CD14-positive monocyte (primary cell): ENCODE data around the gene LRRC1. TPM values are rescaled to one million over a fixed set of nuclear protein-coding genes. Genes with fewer than 3 reads are reported as not detected.

Source experiments
- DNase-seq, 3 donors: peaks; one replicate each; pipeline ENCODE4 v3.0.0-alpha.2; 2011 to 2022
- H2AFZ ChIP-seq: 2 replicates; pipeline ENCODE4 v1.6.0; 2012; ENCODE audit warnings: mild to moderate bottlenecking, low read depth, low read length, inconsistent platforms; ENCODE audit not compliant: insufficient read depth, poor library complexity, severe bottlenecking
- H3K27ac ChIP-seq, 2 donors: 1 replicate in 1 of 2; 2 replicates in 1 of 2; pipeline ENCODE4 v1.5.1; 2012 to 2013; ENCODE audit warnings: low read length in 2 of 2, control low read depth in 1 of 2, inconsistent platforms in 1 of 2, low read depth in 1 of 2, mild to moderate bottlenecking in 1 of 2
- H3K27me3 ChIP-seq, 2 donors: one replicate each; pipeline versions ENCODE4 v1.6.0 to v1.6.1; 2011 to 2013; ENCODE audit warnings: low read length in 2 of 2; ENCODE audit not compliant: control insufficient read depth in 2 of 2, insufficient read depth in 2 of 2
- H3K36me3 ChIP-seq, 2 donors: replicated peaks in 1 of 2; 1 replicate in 1 of 2; 2 replicates in 1 of 2; pipeline versions ENCODE4 v1.5.1 to v1.6.1; 2012 to 2013; ENCODE audit warnings: low read length in 2 of 2, control low read depth in 1 of 2, inconsistent platforms in 1 of 2, mild to moderate bottlenecking in 1 of 2; ENCODE audit not compliant: insufficient read depth in 2 of 2, control insufficient read depth in 1 of 2
- H3K4me1 ChIP-seq, 2 donors: 1 replicate in 1 of 2; 2 replicates in 1 of 2; pipeline versions ENCODE4 v1.5.1 to v1.6.1; 2012 to 2013; ENCODE audit warnings: low read length in 2 of 2, control low read depth in 1 of 2, inconsistent platforms in 1 of 2, mild to moderate bottlenecking in 1 of 2, moderate library complexity in 1 of 2; ENCODE audit not compliant: insufficient read depth in 2 of 2, control insufficient read depth in 1 of 2
- H3K4me2 ChIP-seq: replicated peaks from 2 replicates; pipeline ENCODE3; 2012; ENCODE audit warnings: low read length, moderate library complexity, mild to moderate bottlenecking; ENCODE audit not compliant: poor library complexity, severe bottlenecking; ENCODE audit errors: extremely low read depth
- H3K4me3 ChIP-seq, 3 experiments: fragments of 200-600 bp in 1 of 3; sonication (generic) in 1 of 3; replicated peaks in 1 of 3; 1 replicate in 2 of 3; 2 replicates in 1 of 3; pipeline ENCODE4 v1.5.1; 2011 to 2013; ENCODE audit warnings: low read length in 3 of 3, mild to moderate bottlenecking in 3 of 3, control low read depth in 2 of 3, low read depth in 2 of 3, inconsistent platforms in 1 of 3, moderate library complexity in 1 of 3
- H3K79me2 ChIP-seq: 2 replicates; pipeline ENCODE4 v1.6.0; 2012; ENCODE audit warnings: mild to moderate bottlenecking, control low read depth, inconsistent platforms, low read length, moderate library complexity; ENCODE audit not compliant: insufficient read depth
- H3K9ac ChIP-seq: 2 replicates; pipeline ENCODE4 v1.6.0; 2017; ENCODE audit warnings: low read length, mild to moderate bottlenecking; ENCODE audit not compliant: insufficient read depth, poor library complexity, severe bottlenecking
- H3K9me3 ChIP-seq, 2 donors: replicated peaks in 1 of 2; 1 replicate in 1 of 2; 2 replicates in 1 of 2; pipeline versions ENCODE4 v1.5.1 to v1.6.1; 2012 to 2013; ENCODE audit warnings: low read length in 2 of 2, control low read depth in 1 of 2; ENCODE audit not compliant: control insufficient read depth in 1 of 2, insufficient read depth in 1 of 2
- H4K20me1 ChIP-seq: 2 replicates; pipeline ENCODE4 v1.6.0; 2012; ENCODE audit warnings: mild to moderate bottlenecking, low read length, control low read depth, moderate library complexity; ENCODE audit not compliant: insufficient read depth
- H3K27ac Mint-ChIP-seq, 7 donors: one replicate each; pipeline ENCODE4 v1.8.0; 2020; ENCODE audit warnings: mild to moderate bottlenecking in 7 of 7, mixed read lengths in 7 of 7, moderate library complexity in 6 of 7, inconsistent platforms in 2 of 7
- H3K27me3 Mint-ChIP-seq, 3 donors: one replicate each; pipeline ENCODE4 v1.8.0; 2021 to 2022; ENCODE audit warnings: low read depth in 3 of 3, mild to moderate bottlenecking in 3 of 3, mixed read lengths in 3 of 3, moderate library complexity in 3 of 3, inconsistent platforms in 1 of 3
- H3K36me3 Mint-ChIP-seq, 2 donors: one replicate each; pipeline ENCODE4 v1.8.0; 2020; ENCODE audit warnings: mixed read lengths in 2 of 2, inconsistent platforms in 1 of 2, mild to moderate bottlenecking in 1 of 2
- H3K4me1 Mint-ChIP-seq: one replicate; pipeline ENCODE4 v1.8.0; 2020; ENCODE audit warnings: mild to moderate bottlenecking, mixed read lengths
- H3K4me3 Mint-ChIP-seq, 2 donors: one replicate each; pipeline ENCODE4 v1.8.0; 2020; ENCODE audit warnings: mild to moderate bottlenecking in 2 of 2, mixed read lengths in 2 of 2, moderate library complexity in 1 of 2
- H3K9me3 Mint-ChIP-seq, 7 donors: one replicate each; pipeline ENCODE4 v1.8.0; 2020 to 2022; ENCODE audit warnings: mixed read lengths in 7 of 7, mild to moderate bottlenecking in 6 of 7, moderate library complexity in 6 of 7, inconsistent platforms in 2 of 7
- WGBS: methylation state at CpG from one replicate; pipeline ENCODE4 v1.1.5; 2013; ENCODE audit warnings: missing lambda C conversion rate; ENCODE audit not compliant: insufficient coverage; 5-methylcytosine and 5-hydroxymethylcytosine counted together
- intact Hi-C, 2 donors: fragments of 100-400 bp; cut with micrococcal nuclease; formaldehyde crosslinking; loops; one replicate each; pipeline versions ENCODE4 v1.15.0 to v1.15.1; 2023
- polyA plus RNA-seq, 3 donors: library from polyadenylated mRNA; depleted of rRNA in 1 of 3; unstranded in 2 of 3; stranded (reverse) in 1 of 3; fragments of 300-500 nt in 2 of 3; fragments of >200 nt in 1 of 3; fragmentation: Illumina TruSeq in 2 of 3; gene quantifications; 1 replicate in 2 of 3; 2 replicates in 1 of 3; pipeline ENCODE4 v1.2.3, GENCODE V29; 2012 to 2021
- TF ChIP-seq, protein P1 (sequence below): fragments of 200-600 bp; IDR thresholded peaks from one replicate; pipeline ENCODE4 v1.8.0; 2022; ENCODE audit warnings: antibody characterized with exemption, mild to moderate bottlenecking

LRRC1 gene
- polyA plus RNA-seq, 3 donors = 0.18 to 1.6 (median 0.92) TPM

DNA sequence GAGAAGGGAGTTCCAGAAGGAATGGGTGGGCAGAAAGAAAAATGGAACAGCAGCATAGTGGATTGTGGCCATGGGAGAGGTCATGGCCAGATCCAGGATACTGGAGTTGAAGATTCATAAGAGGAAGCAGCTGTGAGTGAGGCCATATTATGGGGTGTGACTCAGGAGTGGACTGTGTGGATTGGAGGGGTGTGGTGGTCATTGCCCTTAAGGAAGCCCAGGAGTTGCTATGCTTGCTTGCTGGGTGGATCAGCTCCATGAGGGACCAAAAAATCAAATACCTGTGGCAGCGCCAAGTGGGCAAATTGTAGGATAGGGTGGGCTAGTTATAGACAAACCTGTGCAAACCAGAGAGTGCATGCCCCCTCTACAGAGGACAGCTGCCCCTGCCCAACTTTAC, 18.3 kb downstream of the LRRC1 start:
- Mint-ChIP-seq H3K4me3 (no peak overlapping the region), H3K4me1 (peaks cover 12% of the 10 kb centered on the region), H3K9me3 (peaks cover 0 to 2% (median 0%) of the 10 kb centered on the region in 7 donors), H3K27ac (no peak overlapping the region), H3K36me3 (no peaks in the 10 kb centered on the region), H3K27me3 (no peaks in the 10 kb centered on the region)
- intact Hi-C loops = no loop called here
- Histone ChIP-seq H3K9ac (no peak overlapping the region), H3K4me2 (no peak overlapping the region), H3K27ac (no peak overlapping the region), H3K4me1 (no peaks in the 10 kb centered on the region), H3K4me3 (no peak overlapping the region), H3K36me3 (no peaks in the 10 kb centered on the region), H3K27me3 (no peaks in the 10 kb centered on the region), H3K79me2 (no peaks in the 10 kb centered on the region), H3K9me3 (no peaks in the 10 kb centered on the region), H4K20me1 (no peaks in the 10 kb centered on the region), H2AFZ (no peak overlapping the region)
- 100% methylated on average over 1 of the region's 1 CpG for WGBS
- TF ChIP-seq, protein P1, sequence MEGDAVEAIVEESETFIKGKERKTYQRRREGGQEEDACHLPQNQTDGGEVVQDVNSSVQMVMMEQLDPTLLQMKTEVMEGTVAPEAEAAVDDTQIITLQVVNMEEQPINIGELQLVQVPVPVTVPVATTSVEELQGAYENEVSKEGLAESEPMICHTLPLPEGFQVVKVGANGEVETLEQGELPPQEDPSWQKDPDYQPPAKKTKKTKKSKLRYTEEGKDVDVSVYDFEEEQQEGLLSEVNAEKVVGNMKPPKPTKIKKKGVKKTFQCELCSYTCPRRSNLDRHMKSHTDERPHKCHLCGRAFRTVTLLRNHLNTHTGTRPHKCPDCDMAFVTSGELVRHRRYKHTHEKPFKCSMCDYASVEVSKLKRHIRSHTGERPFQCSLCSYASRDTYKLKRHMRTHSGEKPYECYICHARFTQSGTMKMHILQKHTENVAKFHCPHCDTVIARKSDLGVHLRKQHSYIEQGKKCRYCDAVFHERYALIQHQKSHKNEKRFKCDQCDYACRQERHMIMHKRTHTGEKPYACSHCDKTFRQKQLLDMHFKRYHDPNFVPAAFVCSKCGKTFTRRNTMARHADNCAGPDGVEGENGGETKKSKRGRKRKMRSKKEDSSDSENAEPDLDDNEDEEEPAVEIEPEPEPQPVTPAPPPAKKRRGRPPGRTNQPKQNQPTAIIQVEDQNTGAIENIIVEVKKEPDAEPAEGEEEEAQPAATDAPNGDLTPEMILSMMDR = no peak
- DNase-seq = no peak

DNA sequence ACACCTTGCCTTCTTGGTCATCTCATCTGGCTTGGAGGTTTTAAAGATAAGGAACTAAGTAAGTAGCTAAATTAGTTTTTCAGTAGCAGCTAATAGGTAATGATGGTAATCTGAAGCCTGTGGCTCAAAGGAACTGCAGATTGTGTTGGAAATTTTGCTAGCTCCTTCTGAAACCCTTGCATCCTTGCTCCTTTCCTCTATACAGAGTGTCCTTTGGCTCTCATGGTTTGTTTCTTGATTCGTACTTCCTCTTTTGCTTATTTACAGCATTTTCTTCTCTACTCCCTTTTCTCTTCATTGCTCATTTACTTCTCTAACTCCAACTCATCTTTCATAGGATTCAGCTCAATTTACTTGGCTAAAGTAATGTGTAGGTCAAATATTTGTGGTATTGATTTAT, 19.0 kb downstream of the LRRC1 start:
- H3K4me3 Mint-ChIP-seq = no peak overlapping the region
- Histone ChIP-seq H3K36me3 (no peaks in the 10 kb centered on the region), H3K9ac (no peak overlapping the region), H4K20me1 (no peaks in the 10 kb centered on the region), H3K4me3 (no peak overlapping the region), H3K4me2 (no peak overlapping the region), H3K4me1 (no peaks in the 10 kb centered on the region), H3K79me2 (no peaks in the 10 kb centered on the region), H3K27me3 (no peaks in the 10 kb centered on the region), H3K9me3 (no peaks in the 10 kb centered on the region), H3K27ac (no peak overlapping the region), H2AFZ (no peak overlapping the region)
- peaks cover 13% of the 10 kb centered on the region for H3K4me1 Mint-ChIP-seq
- no peak overlapping the region for H3K27ac Mint-ChIP-seq
- TF ChIP-seq, protein P1 = no peak
- peaks cover 0 to 2% (median 0%) of the 10 kb centered on the region in 7 donors for H3K9me3 Mint-ChIP-seq
- peaks cover 0 to under 1% (median 0%) of the 10 kb centered on the region in 3 donors for H3K27me3 Mint-ChIP-seq
- H3K36me3 Mint-ChIP-seq = no peaks in the 10 kb centered on the region
- intact Hi-C loops = no loop called here
- 20% methylated on average over 1 of the region's 1 CpG for WGBS
- DNase-seq = no peak
